HCT116 (cell line): ENCODE data around the gene DNAL4.

Experiments
- EZH2phosphoT487 ChIP-seq: fragments of 200-600 bp; IDR thresholded peaks from 2 replicates; pipeline ENCODE4 v1.6.1; 2018; ENCODE audit warnings: antibody characterized with exemption, borderline replicate concordance
- POLR2AphosphoS5 ChIP-seq: IDR thresholded peaks from 2 replicates; pipeline ENCODE4 v1.6.1; 2011; ENCODE audit warnings: mild to moderate bottlenecking, low read depth, low read length, moderate library complexity
- RAD21 ChIP-seq: IDR thresholded peaks from 2 replicates; pipeline ENCODE4 v1.6.1; 2012; ENCODE audit warnings: low read depth, mild to moderate bottlenecking
- SP1 ChIP-seq: IDR thresholded peaks from 2 replicates; pipeline ENCODE4 v1.6.1; 2012; ENCODE audit warnings: low read depth
- YY1 ChIP-seq: IDR thresholded peaks from 2 replicates; pipeline ENCODE4 v1.6.1; 2011; ENCODE audit warnings: low read length, low read depth, moderate library complexity, mild to moderate bottlenecking; ENCODE audit not compliant: insufficient replicate concordance; ENCODE audit errors: extremely low read depth
- ZBTB33 ChIP-seq: IDR thresholded peaks from 2 replicates; pipeline ENCODE4 v1.6.1; 2011; ENCODE audit warnings: mild to moderate bottlenecking, low read length, moderate library complexity; ENCODE audit not compliant: insufficient replicate concordance; ENCODE audit errors: extremely low read depth
- ZFX ChIP-seq: fragments of 450-650 bp; IDR thresholded peaks from 2 replicates; pipeline ENCODE4 v1.6.1; 2017
- ZNF274 ChIP-seq: fragments of 200-500 bp; sonication (Bioruptor generic); IDR thresholded peaks from 2 replicates; pipeline ENCODE4 v1.6.1; 2014; ENCODE audit warnings: mild to moderate bottlenecking, low read depth, low read length, inconsistent platforms
- TF ChIP-seq, protein P1 (sequence below), 3 experiments: fragments of 200-600 bp in 1 of 3; sonication (generic) in 1 of 3; IDR thresholded peaks in 2 of 3; conservative IDR thresholded peaks in 1 of 3; 2 replicates each; pipeline ENCODE4 v1.5.1; 2012 to 2017; ENCODE audit warnings: low read depth in 2 of 3, low read length in 2 of 3, antibody characterized with exemption in 1 of 3, borderline replicate concordance in 1 of 3, control low read depth in 1 of 3, mild to moderate bottlenecking in 1 of 3, mixed read lengths in 1 of 3, mixed run types in 1 of 3, moderate library complexity in 1 of 3; ENCODE audit not compliant: insufficient read depth in 1 of 3
- TF ChIP-seq, protein P2 (sequence below): IDR thresholded peaks from 2 replicates; pipeline ENCODE4 v1.6.1; 2012

GRCh38 chr22:38755155-38755910, 38.6 kb downstream of the DNAL4 start:
- TF ChIP-seq RAD21 (no peak), ZBTB33 (no peak), POLR2AphosphoS5 (peak; percentile 48; the same call in 1 of the 2 replicates), EZH2phosphoT487 (no peak), SP1 (no peak), ZNF274 (no peak), YY1 (no peak), ZFX (peak; percentile 86; the same call in 1 of the 2 replicates)
- TF ChIP-seq, protein P1, sequence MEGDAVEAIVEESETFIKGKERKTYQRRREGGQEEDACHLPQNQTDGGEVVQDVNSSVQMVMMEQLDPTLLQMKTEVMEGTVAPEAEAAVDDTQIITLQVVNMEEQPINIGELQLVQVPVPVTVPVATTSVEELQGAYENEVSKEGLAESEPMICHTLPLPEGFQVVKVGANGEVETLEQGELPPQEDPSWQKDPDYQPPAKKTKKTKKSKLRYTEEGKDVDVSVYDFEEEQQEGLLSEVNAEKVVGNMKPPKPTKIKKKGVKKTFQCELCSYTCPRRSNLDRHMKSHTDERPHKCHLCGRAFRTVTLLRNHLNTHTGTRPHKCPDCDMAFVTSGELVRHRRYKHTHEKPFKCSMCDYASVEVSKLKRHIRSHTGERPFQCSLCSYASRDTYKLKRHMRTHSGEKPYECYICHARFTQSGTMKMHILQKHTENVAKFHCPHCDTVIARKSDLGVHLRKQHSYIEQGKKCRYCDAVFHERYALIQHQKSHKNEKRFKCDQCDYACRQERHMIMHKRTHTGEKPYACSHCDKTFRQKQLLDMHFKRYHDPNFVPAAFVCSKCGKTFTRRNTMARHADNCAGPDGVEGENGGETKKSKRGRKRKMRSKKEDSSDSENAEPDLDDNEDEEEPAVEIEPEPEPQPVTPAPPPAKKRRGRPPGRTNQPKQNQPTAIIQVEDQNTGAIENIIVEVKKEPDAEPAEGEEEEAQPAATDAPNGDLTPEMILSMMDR (IDR thresholded peaks at IDR 0.05 in 2 of 3, conservative IDR thresholded peaks at IDR 0.05 in 1 of 3; ENCODE audit: borderline replicate concordance in 1 of 3, insufficient read depth in 1 of 3, low read depth in 2 of 3, low read length in 2 of 3) = no peak
- TF ChIP-seq, protein P2, sequence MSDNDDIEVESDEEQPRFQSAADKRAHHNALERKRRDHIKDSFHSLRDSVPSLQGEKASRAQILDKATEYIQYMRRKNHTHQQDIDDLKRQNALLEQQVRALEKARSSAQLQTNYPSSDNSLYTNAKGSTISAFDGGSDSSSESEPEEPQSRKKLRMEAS = no peak
